NCI-H1092 (cell line): ENCODE measurements around the gene TUBGCP2.
"Not testable (repeated sequence)": the region's sequence is repeated elsewhere in the genome, so short reads cannot be mapped to it uniquely, and the experiment has no call there.

Source experiments
- DNase-seq: peaks from one replicate; lab custom pipeline; 2025; lab: John Stamatoyannopoulos, UW

Gene TUBGCP2

DNA sequence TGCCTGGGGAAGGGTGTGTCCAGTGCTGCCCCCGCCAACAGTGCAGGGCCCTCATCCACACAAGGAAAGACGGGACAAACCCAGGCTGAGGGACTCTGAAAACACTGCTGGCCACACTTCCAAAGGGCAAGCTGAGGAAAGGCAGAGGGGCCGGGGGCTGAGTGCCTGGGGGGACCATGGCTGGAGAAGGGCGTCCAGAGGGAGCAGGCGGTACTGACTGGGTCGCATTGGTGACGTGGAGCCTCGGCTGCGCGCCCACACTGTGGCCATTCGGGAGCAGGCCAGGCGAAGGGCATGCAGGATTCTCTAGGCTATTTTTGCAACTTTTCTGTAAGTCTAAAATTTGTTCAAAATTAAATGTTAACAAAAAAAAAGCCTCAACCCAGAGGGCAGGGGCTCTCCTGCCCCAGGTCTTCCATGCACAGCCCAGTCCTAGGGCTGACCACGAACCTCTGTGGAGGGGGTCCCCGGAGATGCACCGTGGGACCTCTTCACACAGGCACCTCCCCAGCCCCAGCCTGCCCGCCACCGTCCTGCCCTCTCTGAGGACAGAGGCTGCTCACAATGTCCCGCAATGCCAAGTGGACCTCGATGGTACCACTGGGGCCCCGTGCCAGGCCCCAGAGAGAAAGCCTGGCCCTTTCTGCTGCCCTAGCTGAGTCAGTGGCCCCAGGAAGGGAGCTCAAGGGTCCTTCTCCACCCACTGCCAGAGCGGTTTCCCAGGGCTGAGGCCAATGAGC lies 42.4 kb downstream of the TUBGCP2 start:
- DNase-seq, result no peak

DNA sequence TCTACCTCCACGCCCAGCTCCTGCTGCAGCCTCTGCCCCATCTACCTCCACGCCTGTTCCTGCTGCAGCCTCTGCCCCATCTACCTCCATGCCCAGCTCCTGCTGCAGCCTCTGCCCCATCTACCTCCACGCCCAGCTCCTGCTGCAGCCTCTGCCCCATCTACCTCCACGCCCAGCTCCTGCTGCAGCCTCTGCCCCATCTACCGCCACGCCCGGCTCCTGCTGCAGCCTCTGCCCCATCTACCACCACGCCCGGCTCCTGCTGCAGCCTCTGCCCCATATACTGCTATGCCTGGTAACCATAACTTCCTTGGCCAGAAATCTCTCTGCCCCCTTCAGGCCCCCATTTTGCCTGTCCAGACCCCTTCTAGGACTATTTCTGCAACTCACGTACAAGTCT lies 43.6 kb downstream of the TUBGCP2 start:
- not testable (repeated sequence) for DNase-seq

- DNase-seq, result no peak
These were observed 44.2 kb downstream of the TUBGCP2 start for GRCh38 chr10:133264461-133264860.

DNA sequence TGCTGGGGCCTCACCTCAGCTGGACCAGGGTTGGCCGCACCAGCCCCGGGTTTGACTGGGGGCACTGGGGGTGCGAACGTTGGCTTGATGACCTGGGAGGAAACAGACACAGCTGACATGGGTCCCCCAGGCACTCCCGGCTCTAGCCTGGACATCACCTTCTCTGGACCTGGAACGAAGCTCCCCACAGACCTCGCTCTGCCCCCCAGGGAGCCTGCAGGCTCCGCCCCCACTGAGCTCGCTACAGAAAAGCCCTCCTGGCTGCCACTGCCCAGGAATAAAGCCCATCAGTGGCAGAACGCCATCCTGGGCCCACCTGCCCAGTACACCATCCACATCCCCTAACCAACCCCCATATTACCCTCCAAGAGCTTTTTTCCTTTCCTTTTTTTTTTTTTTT lies 45.0 kb downstream of the TUBGCP2 start:
- DNase-seq, result no peak

GRCh38 chr10:133262696-133263095 lies 46.0 kb downstream of the TUBGCP2 start:
- no peak for DNase-seq

GRCh38 chr10:133261726-133262325 lies 46.8 kb downstream of the TUBGCP2 start:
- DNase-seq, result no peak

GRCh38 chr10:133260895-133261725 lies 47.6 kb downstream of the TUBGCP2 start:
- no peak for DNase-seq

GRCh38 chr10:133259602-133259989 lies 49.1 kb downstream of the TUBGCP2 start:
- no peak for DNase-seq

GRCh38 chr10:133258818-133259601 lies 49.7 kb downstream of the TUBGCP2 start:
- DNase-seq, result no peak

DNA sequence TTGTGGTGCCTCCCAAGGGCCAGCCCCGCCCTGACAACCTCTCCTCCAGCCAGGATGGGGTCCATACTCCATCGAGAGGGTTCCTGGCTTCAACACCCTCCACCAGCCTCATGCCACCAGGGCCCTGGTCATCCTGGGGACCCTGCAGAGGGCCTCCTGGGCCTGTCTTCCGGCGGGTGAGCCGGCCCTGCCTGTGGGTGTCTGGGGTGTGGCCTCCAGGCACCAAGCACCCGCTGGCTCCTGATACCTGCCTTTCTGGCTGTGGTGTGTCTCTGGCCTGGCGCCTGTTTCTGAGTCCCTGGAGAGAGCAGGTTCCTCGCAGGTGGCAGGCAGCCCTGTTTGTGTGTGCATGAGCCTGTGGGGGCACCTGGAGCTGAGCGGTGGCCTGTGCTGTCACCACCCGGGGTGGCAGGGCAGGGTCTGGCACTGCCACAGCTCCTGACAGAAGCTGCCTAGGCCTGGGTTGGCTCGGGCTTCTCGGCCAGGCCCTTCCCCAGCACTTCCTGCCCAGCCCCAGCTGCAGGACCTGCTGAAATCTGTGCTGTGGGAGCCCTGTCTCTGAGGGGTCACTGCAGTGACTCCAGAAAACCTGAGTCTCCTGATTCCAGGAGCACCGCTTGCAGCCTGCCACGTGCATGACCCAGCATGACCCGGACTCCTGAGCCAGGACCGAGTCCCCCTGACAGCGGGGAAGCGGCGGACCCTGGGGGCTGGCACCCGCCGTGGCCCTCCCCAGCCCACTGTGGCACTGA lies 50.4 kb downstream of the TUBGCP2 start:
- DNase-seq, result no peak

GRCh38 chr10:133257489-133258065 lies 51.1 kb downstream of the TUBGCP2 start:
- DNase-seq, result no peak

DNA sequence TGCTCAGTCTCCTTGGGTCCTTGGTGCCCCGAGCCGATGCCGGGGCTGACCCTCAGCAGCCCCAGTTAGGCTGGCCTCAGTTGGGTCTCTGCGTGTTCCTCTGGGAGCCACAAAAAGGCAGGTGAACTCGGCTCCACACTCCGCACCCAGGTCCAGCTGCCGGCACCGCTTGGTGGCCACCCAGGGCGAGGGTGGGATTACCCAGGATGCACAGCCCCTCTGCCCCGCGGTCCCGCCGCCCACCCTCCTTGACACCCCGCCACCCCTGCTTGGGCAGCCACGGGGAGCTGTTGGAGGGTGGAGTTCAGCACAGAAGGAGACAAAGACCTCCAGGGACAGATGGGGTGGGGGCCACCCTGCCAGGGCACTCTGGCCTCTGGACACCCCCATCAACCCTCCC lies 53.3 kb downstream of the TUBGCP2 start:
- DNase-seq, result no peak

DNA sequence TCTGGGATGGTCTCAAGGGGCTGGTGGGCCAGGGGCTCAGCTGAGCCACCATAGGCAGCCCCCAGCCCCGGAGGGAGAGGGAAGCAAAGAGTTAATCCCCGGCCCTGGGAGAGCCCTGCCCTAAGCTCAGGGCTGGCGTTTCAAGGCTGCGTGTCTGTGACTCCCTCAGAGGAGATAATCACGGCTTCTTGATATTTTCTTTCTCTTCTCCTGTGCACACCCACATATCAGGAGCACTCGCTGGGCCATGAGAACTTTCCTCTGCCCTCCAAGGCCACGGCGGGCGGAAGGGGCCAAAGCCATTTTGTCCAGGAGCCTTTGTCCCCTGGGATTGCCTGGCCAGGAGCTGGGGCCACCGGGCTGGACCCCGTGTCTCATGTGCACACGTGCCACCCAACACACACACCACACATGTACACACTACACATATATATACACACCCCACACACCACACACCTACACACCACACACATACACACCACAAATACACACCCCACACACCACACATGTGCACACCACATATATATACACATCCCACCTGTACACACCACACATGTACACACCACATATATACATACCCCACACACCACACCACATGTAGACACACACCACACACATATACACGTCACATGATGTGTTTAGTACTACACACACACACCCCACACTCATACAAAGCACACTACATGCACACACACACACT lies 54.1 kb downstream of the TUBGCP2 start:
- DNase-seq, result no peak

- DNase-seq, result no peak
These were observed 55.2 kb downstream of the TUBGCP2 start for GRCh38 chr10:133253361-133253955.

DNA sequence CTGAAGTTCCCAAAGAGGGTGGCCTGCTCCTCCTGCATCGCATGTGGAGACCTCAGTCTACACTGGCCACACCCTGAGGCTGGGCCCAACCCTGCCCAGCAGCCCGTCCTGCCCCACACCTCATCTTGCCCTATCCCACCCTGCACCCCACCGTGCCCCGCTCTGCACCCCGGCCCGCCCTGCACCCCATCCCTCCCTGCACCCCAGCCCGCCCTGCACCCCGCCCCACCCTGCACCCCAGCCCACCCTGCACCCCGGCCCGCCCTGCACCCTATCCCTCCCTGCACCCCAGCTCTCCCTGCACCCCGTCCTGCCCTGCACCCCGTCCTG lies 56.5 kb downstream of the TUBGCP2 start:
- DNase-seq, result no peak

GRCh38 chr10:133251388-133252222 lies 57.1 kb downstream of the TUBGCP2 start:
- no peak for DNase-seq

DNA sequence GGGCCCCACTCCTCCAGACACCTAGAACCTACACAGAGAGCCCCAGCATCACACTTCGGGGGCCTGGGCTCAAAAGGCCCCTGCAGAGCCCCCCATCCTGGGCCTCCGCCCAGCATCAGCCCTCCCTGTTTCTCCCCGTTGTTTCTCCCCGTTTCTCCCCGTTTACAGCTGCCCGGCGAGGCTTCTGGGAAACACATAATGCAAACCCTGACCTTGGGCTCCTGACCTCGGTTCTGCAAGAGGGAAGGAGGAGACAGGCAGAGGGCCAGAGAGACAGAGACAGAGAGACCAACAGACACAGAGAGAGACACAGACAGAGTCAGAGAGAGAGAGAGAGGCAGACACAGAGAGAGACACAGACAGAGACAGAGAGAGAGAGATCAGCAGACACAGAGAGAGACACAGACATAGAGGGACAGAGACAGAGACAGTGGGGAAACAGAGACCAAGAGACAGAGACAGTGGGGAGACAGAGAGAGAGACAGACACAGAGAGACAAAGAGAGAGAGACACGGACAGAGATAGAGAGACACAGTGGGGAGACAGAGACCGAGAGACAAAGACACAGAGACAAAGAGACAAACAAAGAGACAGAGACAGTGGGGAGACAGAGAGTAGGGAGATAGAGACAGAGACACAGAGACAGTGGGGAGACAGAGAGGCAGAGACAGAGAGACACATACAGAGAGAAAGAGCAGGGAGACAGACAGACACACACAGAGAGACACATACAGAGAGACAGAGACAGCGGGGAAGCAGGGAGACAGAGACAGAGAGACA lies 58.5 kb downstream of the TUBGCP2 start:
- DNase-seq, result no peak

DNA sequence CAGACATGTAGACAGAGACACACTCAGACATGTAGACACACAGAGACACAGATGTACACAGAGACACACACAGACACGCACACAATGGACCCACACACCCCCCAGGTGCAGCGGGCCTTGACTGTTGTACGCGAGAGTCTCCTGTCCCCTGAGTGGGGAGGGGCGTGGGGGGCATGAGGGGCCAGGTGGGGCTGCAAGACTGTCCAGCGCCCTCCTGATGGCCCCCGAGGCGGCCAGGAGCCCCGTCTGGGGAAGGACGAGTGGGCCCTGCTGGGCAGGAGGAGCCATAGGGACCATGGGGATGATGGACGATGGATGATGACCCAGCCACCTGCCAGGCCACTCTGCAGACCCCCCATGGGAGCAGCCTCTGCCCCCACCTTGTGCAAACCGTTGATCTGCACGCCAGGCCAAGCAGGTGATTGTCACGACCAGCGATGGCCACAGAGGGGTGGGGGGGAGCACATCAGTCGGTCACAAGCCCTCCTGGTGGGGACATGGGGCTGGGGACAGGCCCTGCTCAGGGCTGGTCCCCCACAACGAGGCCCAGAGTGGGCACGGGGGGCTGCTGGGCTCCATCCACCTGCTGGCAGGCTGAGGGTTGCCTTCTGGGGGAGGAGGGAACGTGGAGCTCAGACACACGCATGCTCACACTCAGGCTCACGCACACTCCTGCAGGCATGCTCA lies 59.4 kb downstream of the TUBGCP2 start:
- no peak for DNase-seq
